Calu3 (cell line): ENCODE data around the gene INPP5K. TPM values are rescaled to one million over a fixed set of nuclear protein-coding genes. Genes with fewer than 3 reads are reported as not detected.
"Not testable (repeated sequence)": the region's sequence is repeated elsewhere in the genome, so short reads cannot be mapped to it uniquely, and the experiment has no call there.

ENCODE experiments used
- Bru-seq: library from RNA; stranded (reverse); fragments of 400-500 nt; gene quantifications from one replicate; lab custom pipeline; 2021; lab: Mats Ljungman, UMichigan
- BruChase-seq, 2 experiments: library from RNA; stranded (reverse); fragments of 400-500 nt; gene quantifications; one replicate each; lab custom pipeline; 2021; lab: Mats Ljungman, UMichigan
- BruUV-seq: library from RNA; stranded (reverse); fragments of 400-500 nt; replicated peaks from 2 replicates; lab custom pipeline; 2021; lab: Mats Ljungman, UMichigan
- CTCF ChIA-PET: fragments of 300-600 bp; sonication (Branson Sonifier 250); formaldehyde crosslinking; loops from one replicate; lab custom pipeline; 2022; ENCODE audit warnings: antibody characterized with exemption; lab: Charles Lee
- DNase-seq: peaks from one replicate; pipeline ENCODE4 v3.0.0; 2022
- H3K27ac Mint-ChIP-seq: one replicate; pipeline ENCODE4 v1.8.0; 2022; ENCODE audit warnings: mixed read lengths; ENCODE audit not compliant: unreplicated experiment
- H3K27me3 Mint-ChIP-seq: one replicate; pipeline ENCODE4 v1.8.0; 2022; ENCODE audit warnings: mixed read lengths; ENCODE audit not compliant: unreplicated experiment
- H3K36me3 Mint-ChIP-seq: one replicate; pipeline ENCODE4 v1.8.0; 2022; ENCODE audit warnings: mild to moderate bottlenecking, moderate library complexity, mixed read lengths; ENCODE audit not compliant: insufficient read depth, unreplicated experiment
- H3K4me1 Mint-ChIP-seq: one replicate; pipeline ENCODE4 v1.8.0; 2022; ENCODE audit warnings: mild to moderate bottlenecking, low read depth, mixed read lengths; ENCODE audit not compliant: unreplicated experiment
- H3K4me3 Mint-ChIP-seq: one replicate; pipeline ENCODE4 v1.8.0; 2022; ENCODE audit warnings: mild to moderate bottlenecking, low read depth, moderate library complexity, mixed read lengths; ENCODE audit not compliant: unreplicated experiment
- H3K9me3 Mint-ChIP-seq: one replicate; pipeline ENCODE4 v1.8.0; 2022; ENCODE audit warnings: low read depth, mixed read lengths; ENCODE audit not compliant: unreplicated experiment
- intact Hi-C: fragments of 100-400 bp; cut with micrococcal nuclease; formaldehyde crosslinking; loops from one replicate; pipeline ENCODE4 v1.10.0; 2022; ENCODE audit not compliant: unreplicated experiment
- long read RNA-seq: library from polyadenylated mRNA; stranded (forward); transcript quantifications from one replicate; pipeline ENCODE4 v2.0.0, GENCODE V29; 2022
- total RNA-seq: library from RNA; stranded (reverse); gene quantifications from 2 replicates; pipeline ENCODE4 v1.2.3, GENCODE V29; 2022
- TF ChIP-seq, protein P1 (sequence below): fragments of 200-600 bp; IDR thresholded peaks from one replicate; pipeline ENCODE4 v1.8.0; 2022; ENCODE audit warnings: antibody characterized with exemption; ENCODE audit not compliant: unreplicated experiment

Gene INPP5K
- 15.4 and 18.7 TPM in 2 replicates for total RNA-seq
- Bru-seq, nascent RNA, result percentile 44 among the genes with signal in this experiment
- BruChase-seq, experiment 1, labeled RNA remaining after a 6-hour chase, result percentile 48 among the genes with signal in this experiment
- BruChase-seq, experiment 2, labeled RNA remaining after a 2-hour chase, result percentile 48 among the genes with signal in this experiment
- long read RNA-seq, transcript INPP5K-204 (12 exons, 2,988 nt), result major isoform, 14 of 23 reads
- long read RNA-seq, partial matches to known transcripts, result 2 of 23 reads
- long read RNA-seq, other reads (novel, unspliced or antisense), result 7 of 23 reads

DNA sequence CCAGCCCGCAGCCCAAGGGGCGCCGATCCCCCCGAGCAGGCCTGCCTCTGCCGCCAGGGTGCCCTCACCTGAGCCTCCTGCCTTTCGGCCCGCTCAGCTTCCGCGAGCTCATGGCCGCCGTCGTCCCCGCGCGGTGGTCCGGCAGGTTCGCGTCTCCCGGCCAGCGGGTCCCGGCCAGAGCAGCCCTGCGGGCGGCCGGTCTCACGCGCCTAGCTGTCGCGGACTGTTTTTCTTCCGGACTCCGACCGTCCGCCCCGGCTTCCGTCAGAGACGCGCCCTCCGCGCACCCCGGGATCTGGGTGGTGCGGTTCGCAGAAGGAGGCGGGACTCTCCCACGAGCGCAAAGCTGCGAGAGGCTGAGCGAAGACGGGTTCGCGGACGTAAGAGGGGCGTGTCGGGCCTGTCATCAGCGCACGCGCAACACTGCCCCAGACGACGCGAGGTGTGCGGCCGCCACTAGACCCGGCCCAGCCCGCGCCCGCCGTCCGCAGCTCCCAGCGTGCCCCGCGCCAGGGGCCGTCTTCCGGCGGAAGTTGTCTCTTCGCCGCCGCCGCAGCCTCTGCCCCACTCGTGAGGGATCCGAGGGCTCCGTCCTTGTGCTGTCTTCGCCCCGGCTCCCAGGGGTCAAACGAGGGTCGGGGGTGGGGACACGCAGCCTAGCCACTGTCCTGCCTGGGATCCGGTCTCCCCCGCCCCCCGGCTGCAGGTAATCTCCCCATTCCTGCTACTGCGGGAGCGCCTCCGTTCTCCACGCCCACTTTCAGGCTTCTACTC is at the start of gene INPP5K:
TSS of gene INPP5K (minus strand) at position 225 of the 774 bp plus-strand sequence. CDS start at position 112, 113 bp downstream.
- Mint-ChIP-seq H3K27ac (peak within 1 kb of the TSS; percentile 64), H3K36me3 (peaks cover 42% of the 10 kb centered on the region), H3K27me3 (no peaks in the 10 kb centered on the region), H3K9me3 (no peaks in the 10 kb centered on the region), H3K4me1 (no peaks in the 10 kb centered on the region), H3K4me3 (peak within 1 kb of the TSS; percentile 74)
- intact Hi-C loops, result no loop called here
- CTCF ChIA-PET, result interaction anchor here (0.6 to 2.4 kb wide), 6 partner anchors 87 to 414 kb away, joined by 4 to 22 read pairs (median 4); no protein-coding TSS in a partner anchor
- TF ChIP-seq, protein P1, sequence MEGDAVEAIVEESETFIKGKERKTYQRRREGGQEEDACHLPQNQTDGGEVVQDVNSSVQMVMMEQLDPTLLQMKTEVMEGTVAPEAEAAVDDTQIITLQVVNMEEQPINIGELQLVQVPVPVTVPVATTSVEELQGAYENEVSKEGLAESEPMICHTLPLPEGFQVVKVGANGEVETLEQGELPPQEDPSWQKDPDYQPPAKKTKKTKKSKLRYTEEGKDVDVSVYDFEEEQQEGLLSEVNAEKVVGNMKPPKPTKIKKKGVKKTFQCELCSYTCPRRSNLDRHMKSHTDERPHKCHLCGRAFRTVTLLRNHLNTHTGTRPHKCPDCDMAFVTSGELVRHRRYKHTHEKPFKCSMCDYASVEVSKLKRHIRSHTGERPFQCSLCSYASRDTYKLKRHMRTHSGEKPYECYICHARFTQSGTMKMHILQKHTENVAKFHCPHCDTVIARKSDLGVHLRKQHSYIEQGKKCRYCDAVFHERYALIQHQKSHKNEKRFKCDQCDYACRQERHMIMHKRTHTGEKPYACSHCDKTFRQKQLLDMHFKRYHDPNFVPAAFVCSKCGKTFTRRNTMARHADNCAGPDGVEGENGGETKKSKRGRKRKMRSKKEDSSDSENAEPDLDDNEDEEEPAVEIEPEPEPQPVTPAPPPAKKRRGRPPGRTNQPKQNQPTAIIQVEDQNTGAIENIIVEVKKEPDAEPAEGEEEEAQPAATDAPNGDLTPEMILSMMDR, result no peak
- peak; percentile 93 for DNase-seq
- BruUV-seq, result no TSS peak

DNA sequence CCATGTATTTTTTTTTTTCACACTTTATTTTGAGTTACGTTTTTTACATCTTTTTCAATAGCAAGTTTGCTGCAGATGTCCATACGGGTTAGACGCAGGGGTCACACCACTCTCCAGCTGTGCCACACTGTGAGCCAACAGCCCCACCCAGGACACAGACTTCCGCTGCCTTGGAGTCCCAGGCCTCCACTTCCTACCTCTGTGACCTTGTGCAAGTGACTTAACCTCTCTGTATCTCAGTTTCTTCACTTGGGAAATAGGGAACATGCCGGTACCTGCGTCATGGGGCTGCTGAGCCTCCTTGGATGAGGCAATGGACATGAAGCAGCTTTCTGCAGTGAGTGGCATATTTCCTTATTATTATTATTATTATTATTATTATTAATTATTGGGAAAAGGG is 49.5 kb upstream of the INPP5K start:
- no peak for DNase-seq
- intact Hi-C loops, result no loop called here
- no TSS peak for BruUV-seq
- Mint-ChIP-seq H3K36me3 (peaks cover 27% of the 10 kb centered on the region), H3K9me3 (no peaks in the 10 kb centered on the region), H3K4me3 (no peak overlapping the region), H3K27ac (no peak overlapping the region), H3K27me3 (peaks cover 14% of the 10 kb centered on the region), H3K4me1 (peaks cover 21% of the 10 kb centered on the region)
- TF ChIP-seq, protein P1, result no peak
- CTCF ChIA-PET, result no interaction called here

DNA sequence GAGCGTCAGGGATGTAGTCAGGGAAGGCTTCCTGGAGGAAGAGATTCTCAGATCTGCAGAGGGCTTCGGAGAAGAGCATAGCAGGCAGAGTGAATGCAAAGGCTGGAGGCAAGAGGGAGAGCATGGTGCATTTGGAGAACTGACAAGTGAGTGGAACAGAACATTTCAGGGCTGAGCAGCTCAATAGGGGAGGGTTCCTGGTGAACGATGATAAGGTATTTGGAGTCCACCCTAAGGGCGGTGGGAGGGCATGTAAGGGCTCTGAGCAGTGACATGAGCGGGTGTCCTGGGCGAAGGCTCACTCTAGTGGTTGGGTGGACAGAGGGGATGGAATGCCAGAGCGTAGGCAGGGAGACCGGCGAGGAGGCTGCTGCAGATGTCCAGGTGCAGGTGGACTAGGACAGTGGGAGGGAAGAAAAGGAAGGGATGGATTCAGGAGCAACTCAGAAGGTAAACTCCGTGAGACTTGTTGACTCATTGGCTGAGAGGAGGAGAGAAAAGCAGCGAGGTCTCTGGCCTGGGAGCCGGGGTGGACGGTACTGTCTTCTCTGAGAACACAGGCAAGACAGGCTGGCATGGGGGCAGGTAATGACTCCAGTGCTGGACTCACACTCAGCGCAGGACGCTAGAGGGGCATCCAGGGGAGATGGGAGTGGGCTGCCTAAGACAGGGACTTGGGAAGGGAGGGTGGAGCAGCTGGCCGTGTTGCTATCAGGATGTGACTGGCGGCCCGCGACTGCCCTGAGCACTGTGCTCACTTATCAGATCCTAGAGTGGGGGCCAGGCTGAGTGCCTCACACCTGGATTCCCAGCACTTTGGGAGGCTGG is 47.6 kb upstream of the INPP5K start:
- Mint-ChIP-seq H3K36me3 (peaks cover 28% of the 10 kb centered on the region), H3K9me3 (no peaks in the 10 kb centered on the region), H3K4me3 (no peak overlapping the region), H3K27me3 (peaks cover 14% of the 10 kb centered on the region), H3K4me1 (peaks cover 25% of the 10 kb centered on the region), H3K27ac (no peak overlapping the region)
- TF ChIP-seq, protein P1, result no peak
- no TSS peak for BruUV-seq
- CTCF ChIA-PET, result interaction anchor here (0.8 kb wide), 1 partner anchor 10 kb away, joined by 4 read pairs; no protein-coding TSS in a partner anchor
- no peak for DNase-seq
- intact Hi-C loops, result no loop called here

DNA sequence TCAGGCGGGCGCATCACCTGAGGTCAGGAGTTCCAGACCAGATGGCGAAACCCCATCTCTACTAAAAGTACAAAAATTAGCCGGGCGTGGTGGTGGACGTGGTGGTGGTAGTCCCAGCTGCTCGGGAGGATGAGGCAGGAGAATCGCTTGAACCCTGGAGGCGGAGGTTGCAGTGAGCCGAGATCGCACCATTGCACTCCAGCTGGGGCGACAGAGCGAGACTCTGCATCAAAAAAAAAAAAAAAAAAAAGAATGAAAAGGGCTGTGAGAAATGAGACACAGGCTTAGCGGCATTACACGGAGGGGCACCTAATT is 47.0 kb upstream of the INPP5K start:
- H3K27ac Mint-ChIP-seq, BruUV-seq, H3K9me3 Mint-ChIP-seq, intact Hi-C loops, DNase-seq: not testable (repeated sequence)
- Mint-ChIP-seq H3K4me3 (peak overlapping the region; percentile 90), H3K27me3 (peaks cover 14% of the 10 kb centered on the region), H3K36me3 (peaks cover 28% of the 10 kb centered on the region), H3K4me1 (peaks cover 25% of the 10 kb centered on the region)
- CTCF ChIA-PET, result interaction anchor here (0.7 kb wide), 1 partner anchor 11 kb away, joined by 3 read pairs; no protein-coding TSS in a partner anchor
